Right cardiac atrium (tissue), 5 donors: ENCODE results near the gene ZNF613. TPM values are rescaled to one million over a fixed set of nuclear protein-coding genes. Genes with fewer than 3 reads are reported as not detected.
"Not testable (repeated sequence)": the region's sequence is repeated elsewhere in the genome, so short reads cannot be mapped to it uniquely, and the experiment has no call there.

Experiments used
- ATAC-seq, 2 donors: fragments of 200-7000 bp; cut with Tn5 transposase; one replicate each; pipeline versions ENCODE4 v1.8.0 to v1.9.1; 2020; ENCODE audit warnings: moderate library complexity in 2 of 2, mild to moderate bottlenecking in 1 of 2
- DNase-seq, 3 donors: peaks; one replicate each; pipeline ENCODE4 v3.0.0-alpha.2; 2020
- H3K27ac ChIP-seq: one replicate; pipeline ENCODE4 v1.5.1; 2013; ENCODE audit warnings: mild to moderate bottlenecking, low read length, control low read depth, moderate library complexity
- H3K27me3 ChIP-seq: one replicate; pipeline ENCODE4 v1.6.1; 2013; ENCODE audit not compliant: control insufficient read depth, insufficient read depth
- H3K4me1 ChIP-seq: one replicate; pipeline ENCODE4 v1.6.1; 2013; ENCODE audit warnings: low read length; ENCODE audit not compliant: control insufficient read depth, insufficient read depth
- H3K4me3 ChIP-seq: one replicate; pipeline ENCODE4 v1.5.1; 2013; ENCODE audit warnings: low read length, control low read depth
- H3K9me3 ChIP-seq: one replicate; pipeline ENCODE4 v1.6.1; 2013; ENCODE audit warnings: low read length; ENCODE audit not compliant: control insufficient read depth
- WGBS: extraction: QIAGEN DNeasy Blood & Tissue Kit; methylation state at CpG from one replicate; pipeline ENCODE4 v1.1.7; 2013; 5-methylcytosine and 5-hydroxymethylcytosine counted together
- intact Hi-C, 4 donors: fragments of 100-400 bp; cut with DNase I; formaldehyde crosslinking; loops; one replicate each; pipeline versions ENCODE4 v1.11.0 to v1.14.0; 2022 to 2023
- polyA plus RNA-seq: library from polyadenylated mRNA; stranded (reverse); fragments of 200-250 nt; gene quantifications from one replicate; pipeline ENCODE4 v1.2.3, GENCODE V29; 2013
- total RNA-seq, 4 donors: library from RNA; stranded (reverse); fragmentation: NEBNext Ultra II Directional; extraction: Animal tissue kit (Norgen Biotek cat#: 25700); gene quantifications; one replicate each; pipeline ENCODE4 v1.2.1, GENCODE V29; 2021
- donor health status: healthy with polysubstance abuse.
- donor health status: DM: no; HTN: yes; CAD: no.
- donor health status: DM: no; HTN: no; CAD: no.
- donor health status: DM: no; HTN: yes; CAD: no; lungs with severe emphysema.
- donor health status: DM: yes; HTN: yes; CAD: no.

ZNF613 gene
- total and polyA plus RNA-seq, 5 donors = 3.4 to 6.2 (median 5.0) TPM

- peaks cover 13% of the 10 kb centered on the region for H3K9me3 ChIP-seq
- 99% methylated on average over 2 of the region's 2 CpGs for WGBS
These were observed 11.7 kb downstream of the ZNF613 start for GRCh38 chr19:51938936-51939335.

DNA sequence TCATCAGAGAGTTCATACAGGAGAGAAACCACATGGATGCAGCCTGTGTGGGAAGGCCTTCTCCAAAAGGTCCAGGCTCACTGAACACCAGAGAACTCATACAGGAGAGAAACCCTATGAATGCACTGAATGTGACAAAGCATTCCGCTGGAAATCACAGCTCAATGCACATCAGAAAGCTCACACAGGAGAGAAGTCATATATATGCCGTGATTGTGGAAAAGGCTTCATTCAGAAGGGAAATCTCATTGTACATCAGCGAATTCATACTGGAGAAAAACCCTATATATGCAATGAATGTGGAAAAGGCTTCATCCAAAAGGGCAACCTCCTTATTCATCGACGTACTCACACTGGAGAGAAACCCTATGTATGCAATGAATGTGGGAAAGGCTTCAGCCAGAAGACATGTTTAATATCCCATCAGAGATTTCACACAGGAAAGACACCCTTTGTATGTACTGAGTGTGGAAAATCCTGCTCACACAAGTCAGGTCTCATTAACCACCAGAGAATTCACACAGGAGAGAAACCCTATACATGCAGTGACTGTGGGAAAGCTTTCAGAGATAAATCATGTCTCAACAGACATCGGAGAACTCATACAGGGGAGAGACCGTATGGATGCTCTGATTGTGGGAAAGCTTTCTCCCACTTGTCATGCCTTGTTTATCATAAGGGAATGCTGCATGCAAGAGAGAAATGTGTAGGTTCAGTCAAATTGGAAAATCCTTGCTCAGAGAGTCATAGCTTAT lies 17.7 kb downstream of the ZNF613 start:
- no peaks in the 10 kb centered on the region for H3K4me1 ChIP-seq
- intact Hi-C loops = no loop called here
- 94% methylated on average over 7 of the region's 7 CpGs for WGBS
- peaks cover 29% of the 10 kb centered on the region for H3K9me3 ChIP-seq
- H3K27me3 ChIP-seq = no peaks in the 10 kb centered on the region
- no peak overlapping the region for H3K27ac ChIP-seq
- ATAC-seq = no peak
- H3K4me3 ChIP-seq = no peak overlapping the region
- DNase-seq = no peak

More at GRCh38 chr19:51938936-51939335, 11.7 kb downstream of the ZNF613 start:
- no peak overlapping the region for H3K4me3 ChIP-seq
- no peak for DNase-seq
- ATAC-seq = no peak
- no peak overlapping the region for H3K27ac ChIP-seq
- intact Hi-C loops = no loop called here
- no peaks in the 10 kb centered on the region for H3K27me3 ChIP-seq
- H3K4me1 ChIP-seq = no peaks in the 10 kb centered on the region

DNA sequence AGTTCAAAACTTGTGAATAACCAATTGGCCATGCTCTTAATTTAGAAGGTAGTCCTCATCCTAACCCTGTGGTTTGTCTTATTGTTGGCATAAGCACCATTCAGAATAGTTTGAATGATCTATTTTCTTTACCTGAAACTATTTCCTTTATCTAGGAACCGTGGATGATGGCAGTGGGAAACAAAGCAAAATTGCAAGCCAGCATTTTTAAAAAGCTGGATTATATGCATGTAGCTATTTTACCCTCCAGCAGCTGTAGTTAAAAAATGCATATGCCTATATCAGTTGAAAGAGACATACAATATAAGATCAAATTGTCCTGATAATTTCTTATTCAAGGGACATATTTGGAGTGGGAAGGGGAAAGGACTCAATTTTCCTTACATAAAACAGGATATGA lies 19.3 kb downstream of the ZNF613 start:
- Histone ChIP-seq H3K27me3 (no peaks in the 10 kb centered on the region), H3K4me3 (no peak overlapping the region), H3K27ac (no peak overlapping the region), H3K4me1 (no peaks in the 10 kb centered on the region), H3K9me3 (peaks cover 21% of the 10 kb centered on the region)
- no peak for DNase-seq
- ATAC-seq = no peak
- intact Hi-C loops = no loop called here
- WGBS = 93% methylated on average over 1 of the region's 1 CpG

DNA sequence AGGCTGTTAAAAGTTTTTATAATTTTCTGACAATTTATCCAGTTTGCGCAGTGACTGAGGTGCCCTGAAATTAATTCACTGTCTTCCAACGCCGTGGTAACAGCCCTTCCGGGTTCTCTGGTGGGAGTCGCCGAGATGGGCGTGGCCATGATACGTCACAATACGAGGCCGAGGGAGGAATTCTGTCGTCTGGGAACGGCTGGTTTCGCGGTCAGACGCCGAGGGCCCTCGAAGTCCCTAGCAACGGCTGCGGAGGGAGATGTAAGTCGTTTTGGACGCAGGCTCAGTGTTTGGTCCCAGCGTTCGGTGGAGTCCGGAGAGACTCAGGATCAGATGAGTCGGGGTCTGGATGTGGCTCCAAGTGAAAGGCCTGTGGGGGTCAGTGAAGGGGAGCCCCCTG lies 21.7 kb downstream of the ZNF613 start:
- H3K27ac ChIP-seq = no peak overlapping the region
- ATAC-seq (peak; percentile 55 to 94), DNase-seq (peak; percentile 72 to 85 (median 83))
- peaks cover 18% of the 10 kb centered on the region for H3K9me3 ChIP-seq
- peak overlapping the region; percentile 43 for H3K4me3 ChIP-seq
- intact Hi-C loops = no loop called here
- H3K4me1 ChIP-seq = no peaks in the 10 kb centered on the region
- H3K27me3 ChIP-seq = no peaks in the 10 kb centered on the region
- 14% methylated on average over 25 of the region's 25 CpGs for WGBS

GRCh38 chr19:51957846-51958245 lies 30.6 kb downstream of the ZNF613 start:
- intact Hi-C loops, ATAC-seq, DNase-seq, H3K27me3 ChIP-seq, H3K9me3 ChIP-seq, H3K4me3 ChIP-seq, H3K4me1 ChIP-seq, H3K27ac ChIP-seq: not testable (repeated sequence)
- 82% methylated on average over 4 of the region's 4 CpGs for WGBS

DNA sequence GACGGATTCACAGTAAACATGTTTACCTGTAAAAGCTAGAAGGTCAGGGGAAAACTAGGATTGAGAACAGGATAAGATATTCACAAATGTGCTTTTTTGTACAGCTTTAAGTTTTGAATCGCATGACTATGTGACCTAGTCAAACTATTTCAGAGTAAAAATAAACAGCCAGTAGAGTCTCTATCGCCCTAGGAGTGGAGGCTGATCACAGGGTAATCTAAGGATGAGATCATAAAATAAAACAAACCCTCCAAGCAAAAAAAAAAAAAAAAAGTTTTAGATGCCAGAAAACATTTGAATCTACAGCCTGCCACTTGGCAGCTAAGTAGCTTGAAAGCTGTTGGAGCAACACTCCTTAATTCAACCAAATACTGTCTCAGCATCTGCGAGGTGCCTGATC lies 32.5 kb downstream of the ZNF613 start:
- WGBS = 59% methylated on average over 4 of the region's 4 CpGs
- ATAC-seq (peak in 1 of 2 donors; percentile 51), DNase-seq (no peak)
- H3K27me3 ChIP-seq = no peaks in the 10 kb centered on the region
- intact Hi-C loops = no loop called here
- H3K9me3 ChIP-seq = peaks cover 1% of the 10 kb centered on the region
- H3K4me3 ChIP-seq = no peak overlapping the region
- no peaks in the 10 kb centered on the region for H3K4me1 ChIP-seq
- H3K27ac ChIP-seq = no peak overlapping the region

GRCh38 chr19:51960621-51961233 lies 33.5 kb downstream of the ZNF613 start:
- H3K27ac ChIP-seq, intact Hi-C loops, ATAC-seq, H3K4me1 ChIP-seq, H3K9me3 ChIP-seq, H3K27me3 ChIP-seq, H3K4me3 ChIP-seq: not testable (repeated sequence)
- DNase-seq = peak in 1 of 3 donors; percentile 13
- WGBS = 24% methylated on average over 7 of the region's 7 CpGs

- Histone ChIP-seq H3K4me3 (peak overlapping the region; percentile 15), H3K27ac (no peak overlapping the region), H3K27me3 (no peaks in the 10 kb centered on the region), H3K9me3 (peaks cover 22% of the 10 kb centered on the region), H3K4me1 (no peaks in the 10 kb centered on the region)
- intact Hi-C loops = no loop called here
- ATAC-seq (no peak), DNase-seq (no peak)
- WGBS = 97% methylated on average over 5 of the region's 5 CpGs
These were observed 38.3 kb downstream of the ZNF613 start for GRCh38 chr19:51965583-51965982.

- ATAC-seq (no peak), DNase-seq (no peak)
- 97% methylated on average over 1 of the region's 1 CpG for WGBS
- H3K4me1 ChIP-seq = no peaks in the 10 kb centered on the region
- no peaks in the 10 kb centered on the region for H3K27me3 ChIP-seq
- no peak overlapping the region for H3K4me3 ChIP-seq
- H3K27ac ChIP-seq = no peak overlapping the region
- peaks cover 33% of the 10 kb centered on the region for H3K9me3 ChIP-seq
- intact Hi-C loops = no loop called here
These were observed 43.4 kb downstream of the ZNF613 start for GRCh38 chr19:51970718-51971117.

DNA sequence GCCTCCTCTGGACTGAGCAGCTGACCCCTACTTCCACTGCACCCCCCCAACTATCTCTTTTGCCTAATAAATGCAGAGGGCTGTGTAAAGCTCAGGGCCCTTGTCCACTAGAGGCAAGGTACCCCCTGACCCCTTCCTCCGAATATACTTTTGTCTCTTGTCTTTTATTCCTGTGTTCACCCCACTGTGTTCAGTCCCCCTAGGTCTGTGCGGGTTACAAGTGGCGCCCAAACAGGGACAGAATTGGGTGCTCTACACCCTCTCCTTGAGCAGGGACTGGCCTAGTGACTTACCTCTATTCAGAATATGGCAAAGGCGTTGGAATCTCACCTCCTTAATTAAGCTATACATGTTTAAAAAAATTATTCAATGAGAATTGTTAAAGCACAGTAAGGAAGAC lies 44.4 kb downstream of the ZNF613 start:
- WGBS = 98% methylated on average over 4 of the region's 4 CpGs
- Histone ChIP-seq H3K4me1 (no peaks in the 10 kb centered on the region), H3K27me3 (no peaks in the 10 kb centered on the region), H3K9me3 (peaks cover 31% of the 10 kb centered on the region), H3K27ac (no peak overlapping the region), H3K4me3 (no peak overlapping the region)
- ATAC-seq (no peak), DNase-seq (no peak)
- intact Hi-C loops = no loop called here

- intact Hi-C loops = not testable (repeated sequence)
These were observed 48.5 kb downstream of the ZNF613 start for GRCh38 chr19:51975787-51976186.

More at GRCh38 chr19:51975787-51976186, 48.5 kb downstream of the ZNF613 start:
- WGBS = 97% methylated on average over 17 of the region's 17 CpGs
- not testable (repeated sequence) for ATAC-seq, H3K27ac ChIP-seq, H3K4me1 ChIP-seq, H3K27me3 ChIP-seq, H3K4me3 ChIP-seq
- DNase-seq = peak in 1 of 3 donors; percentile 28
- H3K9me3 ChIP-seq = peaks cover 19% of the 10 kb centered on the region
